Endodermal cell (in vitro differentiated cells): ENCODE results near the gene NGEF. TPM values are rescaled to one million over a fixed set of nuclear protein-coding genes. Genes with fewer than 3 reads are reported as not detected.

Experiments
- DNase-seq: peaks from one replicate; pipeline ENCODE4 v3.0.0-alpha.2; 2017
- H3K27ac ChIP-seq: 2 replicates; pipeline ENCODE4 v1.5.1; 2013; ENCODE audit warnings: mild to moderate bottlenecking, low read depth, low read length, moderate library complexity
- H3K27me3 ChIP-seq: 2 replicates; pipeline ENCODE4 v1.6.1; 2013; ENCODE audit warnings: mild to moderate bottlenecking, low read length, moderate library complexity; ENCODE audit not compliant: insufficient read depth, control insufficient read depth, poor library complexity, severe bottlenecking
- H3K36me3 ChIP-seq: 2 replicates; pipeline ENCODE4 v1.7.0; 2013; ENCODE audit warnings: mild to moderate bottlenecking, low read length, moderate library complexity; ENCODE audit not compliant: control insufficient read depth, insufficient read depth
- H3K4me1 ChIP-seq: one replicate; pipeline ENCODE4 v1.7.0; 2013; ENCODE audit warnings: low read length; ENCODE audit not compliant: control insufficient read depth, insufficient read depth
- H3K4me3 ChIP-seq: 2 replicates; pipeline ENCODE4 v1.5.1; 2013; ENCODE audit warnings: mild to moderate bottlenecking, low read length, moderate library complexity
- H3K9ac ChIP-seq: 2 replicates; pipeline ENCODE4 v1.6.1; 2013; ENCODE audit warnings: mild to moderate bottlenecking, low read length, moderate library complexity; ENCODE audit not compliant: poor library complexity, severe bottlenecking; ENCODE audit errors: extremely low read depth
- H3K9me3 ChIP-seq: 2 replicates; pipeline ENCODE4 v1.6.1; 2013; ENCODE audit warnings: mild to moderate bottlenecking, low read length, moderate library complexity; ENCODE audit not compliant: control insufficient read depth
- H3K27ac Mint-ChIP-seq: 2 replicates; pipeline ENCODE4 v1.8.0; 2020; ENCODE audit warnings: mixed read lengths
- H3K27me3 Mint-ChIP-seq: 2 replicates; pipeline ENCODE4 v1.8.0; 2021; ENCODE audit warnings: mild to moderate bottlenecking, mixed read lengths; ENCODE audit not compliant: insufficient read depth
- H3K36me3 Mint-ChIP-seq: 2 replicates; pipeline ENCODE4 v1.8.0; 2020; ENCODE audit warnings: low read depth, mixed read lengths
- H3K4me1 Mint-ChIP-seq: 2 replicates; pipeline ENCODE4 v1.8.0; 2020; ENCODE audit warnings: mixed read lengths
- H3K4me3 Mint-ChIP-seq: 2 replicates; pipeline ENCODE4 v1.8.0; 2020; ENCODE audit warnings: mild to moderate bottlenecking, moderate library complexity, mixed read lengths
- H3K9me3 Mint-ChIP-seq: 2 replicates; pipeline ENCODE4 v1.8.0; 2020; ENCODE audit warnings: mild to moderate bottlenecking, mixed read lengths
- CTCF ChIP-seq: fragments of 200-600 bp; sonication (generic); conservative IDR thresholded peaks from 2 replicates; pipeline ENCODE4 v1.5.0; 2021; ENCODE audit warnings: antibody characterized with exemption, mild to moderate bottlenecking
- WGBS, 2 experiments: methylation state at CpG; one replicate each; pipeline versions ENCODE4 v1.1.5 to v1.1.7; 2013; ENCODE audit warnings: missing lambda C conversion rate in 2 of 2, mixed read lengths in 1 of 2; ENCODE audit not compliant: insufficient coverage in 1 of 2, insufficient read length in 1 of 2; 5-methylcytosine and 5-hydroxymethylcytosine counted together
- total RNA-seq, 2 donors: library from RNA; stranded (reverse); fragmentation: NEBNext Ultra II Directional in 1 of 2; extraction: Animal tissue kit (Norgen Biotek cat#: 25700) in 1 of 2; gene quantifications; 2 replicates in 1 of 2; 3 replicates in 1 of 2; pipeline ENCODE4 v1.2.1, GENCODE V29; 2021

Gene NGEF
- total RNA-seq, 2 donors from 2014 or later: 1.8 to 2.9 TPM

DNA sequence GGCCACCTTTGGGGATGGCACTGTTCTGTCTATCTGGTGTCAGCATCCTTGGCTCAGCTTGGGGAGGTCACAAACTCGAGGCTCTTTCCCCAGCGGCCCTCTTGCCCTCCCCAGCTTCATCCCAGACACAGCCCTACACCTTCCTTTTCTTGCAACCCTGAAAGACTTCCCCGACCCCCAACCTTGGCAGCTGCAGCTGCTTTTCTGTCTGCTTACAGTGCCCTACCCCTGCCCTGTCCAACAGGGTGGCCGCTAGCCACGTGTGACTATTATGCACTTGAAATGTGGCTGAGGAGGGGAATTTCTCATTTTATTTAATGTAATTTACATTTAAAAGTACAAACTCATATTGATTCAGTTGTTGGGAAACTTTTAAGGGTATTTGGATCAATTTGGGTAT is 41.3 kb downstream of the NGEF start:
- no peaks in the 10 kb centered on the region for H3K36me3 Mint-ChIP-seq
- Histone ChIP-seq H3K27me3 (no peaks in the 10 kb centered on the region), H3K4me3 (no peak overlapping the region), H3K36me3 (no peaks in the 10 kb centered on the region), H3K9me3 (no peaks in the 10 kb centered on the region), H3K27ac (no peak overlapping the region), H3K4me1 (no peaks in the 10 kb centered on the region), H3K9ac (no peak overlapping the region)
- H3K9me3 Mint-ChIP-seq: peaks cover 1% of the 10 kb centered on the region
- peaks cover 2% of the 10 kb centered on the region for H3K27me3 Mint-ChIP-seq
- no peak overlapping the region for H3K4me3 Mint-ChIP-seq
- H3K27ac Mint-ChIP-seq: no peak overlapping the region
- no peak for DNase-seq
- H3K4me1 Mint-ChIP-seq: peaks cover 3% of the 10 kb centered on the region
- no peak for TF ChIP-seq CTCF
- WGBS, 2 experiments: 84 to 95% methylated on average over 2 to 4 of the region's 5 CpGs

DNA sequence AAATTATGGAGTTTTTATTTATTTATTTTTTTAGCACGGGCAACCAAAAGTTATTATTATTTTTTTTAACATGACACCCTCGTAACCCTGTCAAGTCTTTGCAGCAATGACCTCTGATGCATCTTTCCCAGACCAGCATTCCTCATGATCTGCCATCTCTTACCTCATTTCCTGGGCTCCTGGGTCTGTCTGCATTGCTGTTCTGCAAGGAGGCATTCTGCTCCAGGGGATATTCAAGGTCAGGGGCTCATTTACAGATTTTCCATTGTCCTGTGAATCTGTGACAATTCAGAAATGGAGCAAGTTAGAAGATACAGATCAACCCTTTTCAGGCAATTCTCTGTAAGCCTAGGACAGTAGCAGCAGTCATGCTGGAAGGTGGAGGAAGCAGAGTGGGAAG is 43.0 kb downstream of the NGEF start:
- no peak overlapping the region for H3K27ac ChIP-seq
- 92 to 100% methylated on average over 1 to 2 of the region's 2 CpGs for WGBS, 2 experiments
- H3K36me3 Mint-ChIP-seq: no peaks in the 10 kb centered on the region

GRCh38 chr2:232967474-232967873 is 45.6 kb downstream of the NGEF start:
- Mint-ChIP-seq H3K4me1 (peaks cover 11% of the 10 kb centered on the region), H3K4me3 (no peak overlapping the region), H3K36me3 (no peaks in the 10 kb centered on the region), H3K27ac (no peak overlapping the region), H3K27me3 (peaks cover 3% of the 10 kb centered on the region), H3K9me3 (peaks cover 22% of the 10 kb centered on the region)
- H3K36me3 ChIP-seq: no peaks in the 10 kb centered on the region
- no peaks in the 10 kb centered on the region for H3K27me3 ChIP-seq
- no peak for TF ChIP-seq CTCF
- no peak overlapping the region for H3K27ac ChIP-seq
- no peak overlapping the region for H3K4me3 ChIP-seq
- H3K4me1 ChIP-seq: no peaks in the 10 kb centered on the region
- 60 to 88% methylated on average over 1 of the region's 2 CpGs for WGBS, 2 experiments
- DNase-seq: peak; percentile 3
- no peaks in the 10 kb centered on the region for H3K9me3 ChIP-seq
- no peak overlapping the region for H3K9ac ChIP-seq

More for the DNA sequence above, 43.0 kb downstream of the NGEF start:
- peaks cover 11% of the 10 kb centered on the region for H3K4me1 Mint-ChIP-seq
- Histone ChIP-seq H3K9me3 (no peaks in the 10 kb centered on the region), H3K9ac (no peak overlapping the region), H3K27me3 (no peaks in the 10 kb centered on the region), H3K4me1 (no peaks in the 10 kb centered on the region), H3K36me3 (no peaks in the 10 kb centered on the region), H3K4me3 (no peak overlapping the region)
- peak; percentile 22 for DNase-seq
- H3K4me3 Mint-ChIP-seq: no peak overlapping the region
- H3K27ac Mint-ChIP-seq: no peak overlapping the region
- no peak for TF ChIP-seq CTCF
- H3K27me3 Mint-ChIP-seq: peaks cover 3% of the 10 kb centered on the region
- H3K9me3 Mint-ChIP-seq: peaks cover 13% of the 10 kb centered on the region
